HG03045 (cell line): ENCODE data around the gene ZNF506.
"Not testable (repeated sequence)": the region's sequence is repeated elsewhere in the genome, so short reads cannot be mapped to it uniquely, and the experiment has no call there.

Experiments
- ATAC-seq: cut with Tn5 transposase; IDR thresholded peaks from one replicate; pipeline ENCODE4 v1.9.1; 2021; ENCODE audit warnings: mild to moderate bottlenecking, moderate library complexity; ENCODE audit not compliant: unreplicated experiment

The ZNF506 gene

DNA sequence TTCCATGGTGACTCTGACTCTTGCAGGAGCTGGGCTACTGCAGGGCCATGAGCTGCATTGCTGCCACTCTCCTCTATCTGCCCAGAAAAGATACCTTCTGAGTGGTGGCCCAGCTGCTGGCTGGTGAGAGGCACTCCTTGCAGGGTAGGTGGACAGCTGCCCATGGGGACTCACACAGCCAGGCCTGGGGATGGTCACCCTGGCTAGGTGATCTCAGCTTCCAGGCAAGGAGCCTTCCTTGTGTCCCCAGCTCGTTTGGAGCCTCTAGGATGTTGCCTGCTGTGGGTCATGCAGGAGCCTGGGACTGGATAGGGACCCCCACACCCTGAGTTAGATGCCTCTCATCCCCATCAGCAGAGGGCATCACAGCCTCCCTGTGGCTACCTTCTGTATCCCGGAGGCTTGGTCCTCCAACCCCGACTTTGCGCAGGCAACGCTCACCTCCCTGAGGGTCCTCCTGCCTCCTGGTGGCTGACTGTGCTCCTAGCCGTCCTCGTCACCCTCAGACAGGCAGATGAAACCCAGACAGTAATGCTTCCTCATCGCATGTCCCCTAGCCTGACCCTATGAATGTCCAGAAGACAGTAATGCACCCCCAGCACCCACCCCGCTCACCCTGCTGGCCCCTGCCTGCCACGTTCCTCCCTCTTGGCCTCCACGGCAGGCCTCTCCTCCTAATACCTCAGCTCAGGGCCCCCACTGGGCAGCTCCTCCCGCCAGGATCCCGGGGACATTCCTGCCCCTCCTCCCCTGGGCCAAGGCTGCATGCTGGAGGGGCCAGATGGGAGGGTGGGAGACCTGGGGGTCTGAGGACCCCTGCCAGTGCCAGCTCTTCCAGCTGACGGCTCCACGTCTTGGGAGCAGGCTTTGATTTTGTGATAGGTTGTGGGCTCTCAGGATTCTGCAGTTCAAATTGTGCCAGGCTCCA, 75.0 kb downstream of the ZNF506 start:
- no peak for ATAC-seq

DNA sequence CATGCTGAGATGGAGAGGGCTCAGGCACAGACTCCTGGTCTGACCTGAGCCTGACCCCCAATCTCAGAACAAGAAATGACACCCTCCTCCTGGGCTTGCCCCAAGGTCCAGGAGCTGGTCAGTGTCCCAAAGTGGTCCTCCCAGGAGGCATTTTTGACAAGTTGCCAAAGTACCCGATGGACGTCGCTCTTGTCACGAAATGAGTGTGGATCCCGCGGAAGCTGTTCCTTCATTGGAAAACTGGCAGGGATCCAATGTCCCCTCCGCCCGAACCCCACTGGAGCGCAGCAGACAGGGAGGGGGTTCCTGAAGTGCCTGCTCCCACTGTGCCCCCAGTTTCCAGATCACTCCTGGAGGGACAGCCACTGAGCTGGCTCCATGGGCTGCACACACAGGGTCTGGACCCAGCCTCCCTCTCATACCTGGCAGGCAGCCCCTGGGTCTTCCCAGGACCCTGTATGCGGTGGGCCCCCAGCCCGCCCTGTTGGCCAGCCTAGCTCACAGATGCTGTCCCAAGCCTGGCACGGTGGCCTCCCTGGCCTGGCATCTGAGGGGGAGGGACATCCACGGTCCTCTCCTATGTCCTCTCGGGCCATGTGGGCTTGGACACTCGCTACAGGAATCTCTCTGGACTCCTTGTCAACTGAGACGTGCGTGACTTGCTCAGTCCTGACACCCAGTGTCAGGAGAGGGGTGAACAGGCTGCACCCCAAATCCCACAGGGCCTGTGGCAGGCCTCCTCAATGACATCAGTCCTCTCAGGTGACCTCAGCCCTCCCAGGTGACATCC, 75.9 kb downstream of the ZNF506 start:
- ATAC-seq = no peak

DNA sequence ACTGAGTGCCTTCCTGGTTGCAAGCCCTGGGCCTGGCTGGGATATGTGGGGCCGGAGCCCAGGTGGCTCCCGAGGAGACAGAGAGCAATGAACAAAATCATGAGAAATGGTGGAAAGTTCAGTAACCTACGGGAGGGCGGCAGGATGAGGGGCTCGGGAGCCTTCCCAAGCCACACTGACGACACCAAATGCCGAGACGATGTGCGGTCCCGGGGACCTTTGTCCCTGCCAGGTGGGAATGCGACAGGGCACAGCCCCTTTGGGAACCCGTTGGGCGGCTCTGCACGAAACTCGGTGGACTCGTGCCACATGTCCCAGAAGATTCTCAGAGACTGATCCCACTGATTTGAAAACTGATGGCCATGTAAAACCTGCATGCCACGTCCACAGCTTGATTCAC, 76.9 kb downstream of the ZNF506 start:
- no peak for ATAC-seq

DNA sequence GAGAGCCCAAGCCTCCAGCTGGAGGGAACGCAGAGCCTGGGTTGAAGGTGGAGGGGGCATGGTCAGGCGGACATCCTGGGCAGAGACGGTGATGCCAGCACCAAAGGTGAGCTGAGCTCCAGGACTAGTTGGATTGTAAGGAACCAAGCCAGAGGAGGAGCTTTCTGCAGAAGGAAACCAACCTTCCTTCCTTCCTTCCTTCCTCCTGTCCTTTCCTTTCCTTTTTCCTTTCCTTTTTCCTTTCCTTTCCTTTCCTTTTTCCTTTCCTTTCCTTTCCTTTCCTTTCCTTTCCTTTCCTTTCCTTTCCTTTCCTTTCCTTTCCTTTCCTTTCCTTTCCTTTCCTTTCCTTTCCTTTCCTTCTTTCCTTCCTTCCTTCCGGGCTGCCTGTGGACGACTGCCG, 77.6 kb downstream of the ZNF506 start:
- ATAC-seq = not testable (repeated sequence)

GRCh38 chr19:19743176-19743575, 78.4 kb downstream of the ZNF506 start:
- ATAC-seq = no peak

DNA sequence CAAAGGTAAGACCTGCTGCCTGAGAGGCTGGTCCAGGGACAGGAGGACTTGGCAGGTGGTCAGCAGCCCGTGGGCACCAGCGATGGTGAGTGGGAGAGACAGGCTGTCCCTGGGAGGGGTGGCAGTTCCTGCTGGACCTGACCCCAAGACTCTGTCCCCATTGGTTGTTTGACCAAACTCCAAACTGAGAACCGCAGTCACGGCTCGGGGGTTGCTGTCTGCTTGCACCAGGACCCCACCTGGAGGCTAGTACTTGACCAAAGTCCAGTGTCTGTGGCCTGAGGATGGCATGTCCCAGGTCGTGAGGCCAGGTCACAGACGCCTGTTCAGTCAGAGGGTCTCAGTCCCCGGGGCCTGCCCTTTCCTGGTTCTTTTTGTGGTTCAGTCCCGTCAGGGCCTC, 78.8 kb downstream of the ZNF506 start:
- no peak for ATAC-seq
